ENCODE measurements around the gene ACOT6. TPM values are rescaled to one million over a fixed set of nuclear protein-coding genes. Genes with fewer than 3 reads are reported as not detected.

ACOT6 gene
- total RNA-seq, 1 experiment from 2014 or later = not detected

- BruUV-seq (replicated peaks) = no TSS peak
- ChIA-PET CTCF (no interaction called here), POLR2A (no interaction called here)
- no peak overlapping the region for H3K27ac ChIP-seq (ENCODE audit: low read length)
- H3K36me3 ChIP-seq (ENCODE audit: control insufficient read depth, insufficient read depth, low read length) = no peaks in the 10 kb centered on the region
- H3K4me3 ChIP-seq (ENCODE audit: low read depth in 2 of 2, low read length in 2 of 2) = no peak overlapping the region
- H3K27me3 ChIP-seq (ENCODE audit: control insufficient read depth, insufficient read depth, low read length) = no peaks in the 10 kb centered on the region
- DNase-seq (ENCODE audit: low read depth, low spot score) (no peak), ATAC-seq (no peak)
- H3K9me3 ChIP-seq (ENCODE audit: control insufficient read depth, insufficient read depth, low read depth, low read length) = no peaks in the 10 kb centered on the region
- intact Hi-C loops (cut with micrococcal nuclease; ENCODE audit: unreplicated experiment) (no loop called here), in situ Hi-C loops (cut with HindIII; ENCODE audit: low pct_unique_long_range_greater_than_20kb, low sequenced_read_pairs) (no loop called here)
- H3K4me1 ChIP-seq (ENCODE audit: control insufficient read depth, insufficient read depth, low read length) = no peaks in the 10 kb centered on the region
- TF ChIP-seq TCF7L2 (IDR thresholded peaks at IDR 0.05; ENCODE audit: low read depth, low read length) (no peak), SIN3A (IDR thresholded peaks at IDR 0.05; ENCODE audit: borderline replicate concordance, insufficient read depth, low read depth, low read length) (no peak), POLR2AphosphoS5 (IDR thresholded peaks at IDR 0.05; ENCODE audit: low read depth, low read length) (no peak), REST (IDR thresholded peaks at IDR 0.05; ENCODE audit: insufficient read depth in 1 of 2, low read depth in 2 of 2, low read length in 1 of 2) (no peak)
- TF ChIP-seq, protein P1, sequence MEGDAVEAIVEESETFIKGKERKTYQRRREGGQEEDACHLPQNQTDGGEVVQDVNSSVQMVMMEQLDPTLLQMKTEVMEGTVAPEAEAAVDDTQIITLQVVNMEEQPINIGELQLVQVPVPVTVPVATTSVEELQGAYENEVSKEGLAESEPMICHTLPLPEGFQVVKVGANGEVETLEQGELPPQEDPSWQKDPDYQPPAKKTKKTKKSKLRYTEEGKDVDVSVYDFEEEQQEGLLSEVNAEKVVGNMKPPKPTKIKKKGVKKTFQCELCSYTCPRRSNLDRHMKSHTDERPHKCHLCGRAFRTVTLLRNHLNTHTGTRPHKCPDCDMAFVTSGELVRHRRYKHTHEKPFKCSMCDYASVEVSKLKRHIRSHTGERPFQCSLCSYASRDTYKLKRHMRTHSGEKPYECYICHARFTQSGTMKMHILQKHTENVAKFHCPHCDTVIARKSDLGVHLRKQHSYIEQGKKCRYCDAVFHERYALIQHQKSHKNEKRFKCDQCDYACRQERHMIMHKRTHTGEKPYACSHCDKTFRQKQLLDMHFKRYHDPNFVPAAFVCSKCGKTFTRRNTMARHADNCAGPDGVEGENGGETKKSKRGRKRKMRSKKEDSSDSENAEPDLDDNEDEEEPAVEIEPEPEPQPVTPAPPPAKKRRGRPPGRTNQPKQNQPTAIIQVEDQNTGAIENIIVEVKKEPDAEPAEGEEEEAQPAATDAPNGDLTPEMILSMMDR (IDR thresholded peaks at IDR 0.05) = no peak
Measured at GRCh38 chr14:73623504-73624054, 11.3 kb downstream of the ACOT6 start.

DNA sequence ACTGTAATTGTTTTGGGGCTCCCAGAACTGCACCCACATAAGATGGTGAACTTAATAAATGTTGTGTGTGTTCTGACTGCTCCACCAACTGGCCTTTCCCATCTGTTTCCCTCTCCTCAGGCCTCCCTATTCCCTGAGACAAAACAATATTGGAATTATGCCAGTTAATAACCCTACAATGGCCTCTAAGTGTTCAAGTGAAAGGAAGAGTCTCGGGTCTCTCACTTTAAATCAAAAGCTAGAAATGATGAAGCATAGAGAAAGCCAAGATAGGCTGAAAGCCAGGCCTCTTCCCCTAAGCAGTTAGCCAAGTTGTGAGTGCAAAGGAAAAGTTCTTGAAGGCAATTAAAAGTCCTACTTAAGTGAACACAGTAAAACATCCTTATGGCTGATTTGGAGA is 13.4 kb downstream of the ACOT6 start:
- DNase-seq (ENCODE audit: low read depth, low spot score) = no peak
- ATAC-seq = no peak
- intact Hi-C loops (cut with micrococcal nuclease; ENCODE audit: unreplicated experiment) (no loop called here), in situ Hi-C loops (cut with HindIII; ENCODE audit: low pct_unique_long_range_greater_than_20kb, low sequenced_read_pairs) (no loop called here)
- Histone ChIP-seq H3K36me3 (ENCODE audit: control insufficient read depth, insufficient read depth, low read length) (no peaks in the 10 kb centered on the region), H3K9me3 (ENCODE audit: control insufficient read depth, insufficient read depth, low read depth, low read length) (no peaks in the 10 kb centered on the region), H3K27me3 (ENCODE audit: control insufficient read depth, insufficient read depth, low read length) (no peaks in the 10 kb centered on the region), H3K4me1 (ENCODE audit: control insufficient read depth, insufficient read depth, low read length) (no peaks in the 10 kb centered on the region), H3K27ac (ENCODE audit: low read length) (no peak overlapping the region), H3K4me3 (ENCODE audit: low read depth in 2 of 2, low read length in 2 of 2) (no peak overlapping the region)
- ChIA-PET CTCF (no interaction called here), POLR2A (no interaction called here)
- BruUV-seq (replicated peaks) = no TSS peak
- TF ChIP-seq SIN3A (IDR thresholded peaks at IDR 0.05; ENCODE audit: borderline replicate concordance, insufficient read depth, low read depth, low read length) (no peak), REST (IDR thresholded peaks at IDR 0.05; ENCODE audit: insufficient read depth in 1 of 2, low read depth in 2 of 2, low read length in 1 of 2) (no peak)
- TF ChIP-seq, protein P1 (IDR thresholded peaks at IDR 0.05) = no peak

All from Panc1 (cell line).